ENCODE measurements around the gene TRIM71. TPM values are rescaled to one million over a fixed set of nuclear protein-coding genes. Genes with fewer than 3 reads are reported as not detected.

The TRIM71 gene
- total RNA-seq, 1 donor from 2014 or later, result 17.2 TPM

DNA sequence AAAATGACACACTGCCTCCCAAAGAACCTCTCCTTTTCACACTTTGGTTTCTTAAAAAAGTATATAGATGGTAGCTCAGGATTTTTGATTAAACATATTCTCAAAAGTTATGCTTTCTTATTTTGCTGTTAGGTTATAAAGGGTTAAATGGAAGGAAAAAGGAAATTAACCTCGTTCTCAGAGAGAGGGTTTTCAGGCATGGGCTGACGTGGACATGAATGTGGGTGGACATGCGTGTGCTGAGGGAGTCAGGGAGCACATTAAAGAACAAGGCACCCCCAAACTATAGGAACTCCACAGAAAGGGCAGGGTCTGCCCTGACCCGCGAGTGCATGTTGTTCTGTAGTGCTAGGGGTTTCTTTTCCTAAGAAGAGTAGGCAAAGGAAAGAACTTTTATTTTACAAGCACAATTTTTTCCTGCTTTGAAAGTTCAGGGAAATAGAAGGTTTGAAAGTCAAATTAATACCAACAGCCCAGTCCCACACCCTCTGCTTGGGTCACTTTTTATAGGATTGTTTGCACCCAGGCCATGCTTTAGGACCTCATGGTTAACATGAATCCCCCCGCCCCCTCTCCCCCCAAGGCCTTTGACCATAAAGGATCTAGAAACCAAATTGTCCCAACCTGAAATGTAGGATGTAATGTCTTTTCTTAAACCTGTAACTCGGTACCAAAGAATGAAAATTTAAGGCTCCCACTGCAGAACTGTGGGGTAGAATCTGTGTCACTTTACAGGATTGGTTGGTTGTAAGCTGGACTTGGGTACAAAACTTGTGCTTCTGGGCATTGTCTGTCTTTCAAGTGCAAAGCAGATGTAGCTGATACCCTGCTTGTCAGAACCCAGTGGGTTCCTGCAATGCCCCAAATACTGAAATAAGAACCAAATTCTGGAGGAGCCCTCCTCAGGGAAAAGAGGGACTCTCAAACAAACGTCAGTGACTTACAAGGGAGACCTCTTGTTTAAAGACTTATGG, 75.1 kb downstream of the TRIM71 start:
- H4K20me1 ChIP-seq (ENCODE audit: insufficient read depth, low read length), result no peaks in the 10 kb centered on the region
- no peak overlapping the region for H3K27ac ChIP-seq (ENCODE audit: low read depth, low read length)
- DNase-seq (ENCODE audit: low read depth), result no peak
- H3K4me3 ChIP-seq (ENCODE audit: insufficient read depth, low read depth, low read length), result no peak overlapping the region
- no peaks in the 10 kb centered on the region for H3K27me3 Mint-ChIP-seq (ENCODE audit: low read depth, unreplicated experiment)
- H3K9ac ChIP-seq (ENCODE audit: low read length), result no peak overlapping the region
- H3K9me3 Mint-ChIP-seq (ENCODE audit: unreplicated experiment), result no peaks in the 10 kb centered on the region
- H3K4me1 Mint-ChIP-seq (ENCODE audit: low read depth, unreplicated experiment), result no peaks in the 10 kb centered on the region
- H3K27me3 ChIP-seq (ENCODE audit: insufficient read depth, low read length), result peaks cover 23% of the 10 kb centered on the region
- no peak for FAIRE-seq
- H3K27ac Mint-ChIP-seq (ENCODE audit: unreplicated experiment), result no peak overlapping the region
- TF ChIP-seq EZH2 (IDR thresholded peaks at IDR 0.05; ENCODE audit: insufficient read depth, low read length), result no peak
- TF ChIP-seq, protein P1, sequence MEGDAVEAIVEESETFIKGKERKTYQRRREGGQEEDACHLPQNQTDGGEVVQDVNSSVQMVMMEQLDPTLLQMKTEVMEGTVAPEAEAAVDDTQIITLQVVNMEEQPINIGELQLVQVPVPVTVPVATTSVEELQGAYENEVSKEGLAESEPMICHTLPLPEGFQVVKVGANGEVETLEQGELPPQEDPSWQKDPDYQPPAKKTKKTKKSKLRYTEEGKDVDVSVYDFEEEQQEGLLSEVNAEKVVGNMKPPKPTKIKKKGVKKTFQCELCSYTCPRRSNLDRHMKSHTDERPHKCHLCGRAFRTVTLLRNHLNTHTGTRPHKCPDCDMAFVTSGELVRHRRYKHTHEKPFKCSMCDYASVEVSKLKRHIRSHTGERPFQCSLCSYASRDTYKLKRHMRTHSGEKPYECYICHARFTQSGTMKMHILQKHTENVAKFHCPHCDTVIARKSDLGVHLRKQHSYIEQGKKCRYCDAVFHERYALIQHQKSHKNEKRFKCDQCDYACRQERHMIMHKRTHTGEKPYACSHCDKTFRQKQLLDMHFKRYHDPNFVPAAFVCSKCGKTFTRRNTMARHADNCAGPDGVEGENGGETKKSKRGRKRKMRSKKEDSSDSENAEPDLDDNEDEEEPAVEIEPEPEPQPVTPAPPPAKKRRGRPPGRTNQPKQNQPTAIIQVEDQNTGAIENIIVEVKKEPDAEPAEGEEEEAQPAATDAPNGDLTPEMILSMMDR (IDR thresholded peaks at IDR 0.05; ENCODE audit: insufficient read depth, low read depth, low read length), result no peak
- H3K36me3 Mint-ChIP-seq (ENCODE audit: low read depth, unreplicated experiment), result peaks cover 36% of the 10 kb centered on the region
- no peak overlapping the region for H3K4me3 Mint-ChIP-seq (ENCODE audit: unreplicated experiment)
- H3K36me3 ChIP-seq (ENCODE audit: insufficient read depth, low read length), result no peaks in the 10 kb centered on the region
- no peak overlapping the region for H2AFZ ChIP-seq (ENCODE audit: low read depth, low read length)
- H3K4me2 ChIP-seq (ENCODE audit: low read length), result no peak overlapping the region
- H3K79me2 ChIP-seq (ENCODE audit: insufficient read depth, low read length), result no peaks in the 10 kb centered on the region
- H3K9me3 ChIP-seq (ENCODE audit: insufficient read depth, low read depth, low read length), result no peaks in the 10 kb centered on the region
- no peaks in the 10 kb centered on the region for H3K4me1 ChIP-seq (ENCODE audit: insufficient read depth, low read length)

DNA sequence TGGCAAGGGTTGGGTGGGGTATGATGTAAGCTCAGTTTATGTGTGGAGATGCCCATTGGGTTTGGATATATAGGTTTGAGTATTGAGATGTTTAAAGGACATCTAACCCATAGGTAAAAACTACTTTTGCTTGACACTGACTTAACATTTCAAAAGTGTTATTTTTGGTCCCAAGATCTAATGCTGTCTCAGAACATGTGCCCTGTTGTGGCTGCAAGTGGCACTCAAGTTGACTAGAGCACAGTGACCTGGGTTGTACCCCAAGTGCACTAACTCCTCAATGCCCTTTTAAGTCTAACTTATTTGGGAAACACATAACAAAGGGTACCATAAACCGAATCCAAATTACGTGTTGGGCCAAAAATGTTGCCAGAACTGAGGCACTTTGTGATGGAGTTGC, 77.2 kb downstream of the TRIM71 start:
- peaks cover 23% of the 10 kb centered on the region for H3K27me3 ChIP-seq (ENCODE audit: insufficient read depth, low read length)
- H3K79me2 ChIP-seq (ENCODE audit: insufficient read depth, low read length), result no peaks in the 10 kb centered on the region
- no peaks in the 10 kb centered on the region for H3K9me3 ChIP-seq (ENCODE audit: insufficient read depth, low read depth, low read length)
- no peak overlapping the region for H3K27ac ChIP-seq (ENCODE audit: low read depth, low read length)
- Mint-ChIP-seq H3K4me3 (ENCODE audit: unreplicated experiment) (no peak overlapping the region), H3K27me3 (ENCODE audit: low read depth, unreplicated experiment) (no peaks in the 10 kb centered on the region), H3K36me3 (ENCODE audit: low read depth, unreplicated experiment) (peaks cover 27% of the 10 kb centered on the region), H3K4me1 (ENCODE audit: low read depth, unreplicated experiment) (no peaks in the 10 kb centered on the region), H3K27ac (ENCODE audit: unreplicated experiment) (no peak overlapping the region), H3K9me3 (ENCODE audit: unreplicated experiment) (no peaks in the 10 kb centered on the region)
- no peak for TF ChIP-seq EZH2 (IDR thresholded peaks at IDR 0.05; ENCODE audit: insufficient read depth, low read length)
- TF ChIP-seq, protein P1 (IDR thresholded peaks at IDR 0.05; ENCODE audit: insufficient read depth, low read depth, low read length), result no peak
- H4K20me1 ChIP-seq (ENCODE audit: insufficient read depth, low read length), result no peaks in the 10 kb centered on the region
- no peak overlapping the region for H2AFZ ChIP-seq (ENCODE audit: low read depth, low read length)
- no peak overlapping the region for H3K4me2 ChIP-seq (ENCODE audit: low read length)
- FAIRE-seq (no peak), DNase-seq (ENCODE audit: low read depth) (no peak)
- no peak overlapping the region for H3K9ac ChIP-seq (ENCODE audit: low read length)
- no peak overlapping the region for H3K4me3 ChIP-seq (ENCODE audit: insufficient read depth, low read depth, low read length)
- no peaks in the 10 kb centered on the region for H3K4me1 ChIP-seq (ENCODE audit: insufficient read depth, low read length)
- no peaks in the 10 kb centered on the region for H3K36me3 ChIP-seq (ENCODE audit: insufficient read depth, low read length)

- Histone ChIP-seq H3K36me3 (ENCODE audit: insufficient read depth, low read length) (no peaks in the 10 kb centered on the region), H4K20me1 (ENCODE audit: insufficient read depth, low read length) (no peaks in the 10 kb centered on the region), H3K4me3 (ENCODE audit: insufficient read depth, low read depth, low read length) (no peak overlapping the region), H2AFZ (ENCODE audit: low read depth, low read length) (no peak overlapping the region), H3K9ac (ENCODE audit: low read length) (no peak overlapping the region), H3K4me1 (ENCODE audit: insufficient read depth, low read length) (no peaks in the 10 kb centered on the region), H3K4me2 (ENCODE audit: low read length) (no peak overlapping the region), H3K79me2 (ENCODE audit: insufficient read depth, low read length) (no peaks in the 10 kb centered on the region), H3K27me3 (ENCODE audit: insufficient read depth, low read length) (peaks cover 23% of the 10 kb centered on the region), H3K9me3 (ENCODE audit: insufficient read depth, low read depth, low read length) (no peaks in the 10 kb centered on the region), H3K27ac (ENCODE audit: low read depth, low read length) (no peak overlapping the region)
- H3K27ac Mint-ChIP-seq (ENCODE audit: unreplicated experiment), result no peak overlapping the region
- peaks cover 25% of the 10 kb centered on the region for H3K36me3 Mint-ChIP-seq (ENCODE audit: low read depth, unreplicated experiment)
- H3K4me3 Mint-ChIP-seq (ENCODE audit: unreplicated experiment), result no peak overlapping the region
- TF ChIP-seq, protein P1 (IDR thresholded peaks at IDR 0.05; ENCODE audit: insufficient read depth, low read depth, low read length), result no peak
- DNase-seq (ENCODE audit: low read depth) (no peak), FAIRE-seq (no peak)
- H3K4me1 Mint-ChIP-seq (ENCODE audit: low read depth, unreplicated experiment), result no peaks in the 10 kb centered on the region
- no peaks in the 10 kb centered on the region for H3K9me3 Mint-ChIP-seq (ENCODE audit: unreplicated experiment)
- no peaks in the 10 kb centered on the region for H3K27me3 Mint-ChIP-seq (ENCODE audit: low read depth, unreplicated experiment)
Observed at GRCh38 chr3:32895701-32896100, 77.9 kb downstream of the TRIM71 start.

Data from astrocyte (in vitro differentiated cells and primary cell).